Camera-type eye (tissue), 1 donor: ENCODE measurements around the gene GREM1. TPM values are rescaled to one million over a fixed set of nuclear protein-coding genes. Genes with fewer than 3 reads are reported as not detected.

ENCODE experiments used
- total RNA-seq: library from RNA; depleted of rRNA; stranded (reverse); fragments of >200 nt; gene quantifications from one replicate; pipeline ENCODE4 v1.2.3, GENCODE V29; 2014

The GREM1 gene
- 1.2 TPM for total RNA-seq

DNA sequence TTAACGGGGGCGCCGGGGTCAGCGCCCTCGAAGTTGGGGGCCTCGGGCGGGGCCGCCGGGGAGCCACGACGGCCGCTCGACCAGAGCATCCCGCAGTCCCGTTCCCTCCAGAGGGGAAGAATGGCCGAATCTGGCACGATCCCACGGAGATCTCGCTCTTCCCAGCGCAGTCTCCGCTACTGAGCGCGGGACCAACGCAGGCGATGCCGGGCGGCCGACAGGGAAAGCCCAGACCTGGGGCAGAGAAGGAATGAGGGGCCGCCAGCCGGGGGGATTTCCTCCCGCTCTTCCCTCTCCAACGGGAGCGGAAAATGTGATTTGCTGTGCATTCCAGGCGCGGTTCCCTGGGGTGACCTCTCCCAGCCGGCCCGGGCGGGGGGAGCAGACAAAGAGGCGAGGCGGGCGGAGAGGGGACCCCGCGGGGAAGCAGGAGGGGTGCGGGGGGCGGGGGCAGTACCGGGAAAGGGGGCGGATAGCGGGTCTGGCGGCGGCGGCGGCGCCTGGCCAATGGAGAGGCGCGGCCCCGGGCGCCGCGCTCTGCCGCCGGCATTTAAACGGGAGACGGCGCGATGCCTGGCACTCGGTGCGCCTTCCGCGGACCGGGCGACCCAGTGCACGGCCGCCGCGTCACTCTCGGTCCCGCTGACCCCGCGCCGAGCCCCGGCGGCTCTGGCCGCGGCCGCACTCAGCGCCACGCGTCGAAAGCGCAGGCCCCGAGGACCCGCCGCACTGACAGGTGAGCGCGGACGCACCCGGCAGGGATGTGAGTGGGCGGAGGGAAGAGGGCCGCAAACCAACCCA, at the start of gene GREM1:
Gene GREM1 (plus strand): TSS at position 579 of the 801 bp plus-strand sequence. CDS start 12,687 bp downstream, outside the sequence.

Other genes starting within 250 kb of the GREM1 start
- gene GOLGA8N, start 124.5 kb upstream of the GREM1 start, total RNA-seq = 16.3 TPM
- gene ARHGAP11A, start 102.5 kb upstream of the GREM1 start, total RNA-seq = 15.8 TPM
- 42.4 TPM for gene SCG5, start 76.3 kb upstream of the GREM1 start, total RNA-seq